Activated T-helper 1 cell treated with anti-CD3 and anti-CD28 coated beads, Interleukin-2, amount 50 U/mL, for 16 hours (primary cell): Measurements from ENCODE around the gene HINT3.
"Not testable (repeated sequence)": the region's sequence is repeated elsewhere in the genome, so short reads cannot be mapped to it uniquely, and the experiment has no call there.

Source experiments
- DNase-seq, 2 donors: peaks; one replicate each; pipeline ENCODE4 v3.0.0-alpha.2; 2020; ENCODE audit warnings: low read depth in 1 of 2, low spot score in 1 of 2

The HINT3 gene

GRCh38 chr6:125961117-125961516, 4.5 kb downstream of the HINT3 start:
- no peak for DNase-seq

- DNase-seq, result no peak
Observed at GRCh38 chr6:125962900-125963497, 6.4 kb downstream of the HINT3 start.

- DNase-seq, result no peak
Observed at GRCh38 chr6:125963817-125964216, 7.2 kb downstream of the HINT3 start.

- no peak for DNase-seq
Observed at GRCh38 chr6:125966569-125966968, 10.0 kb downstream of the HINT3 start.

GRCh38 chr6:125968493-125968892, 11.9 kb downstream of the HINT3 start:
- DNase-seq, result no peak

- no peak for DNase-seq
Observed at GRCh38 chr6:125970760-125971159, 14.2 kb downstream of the HINT3 start.

GRCh38 chr6:125972478-125972877, 15.9 kb downstream of the HINT3 start:
- DNase-seq, result not testable (repeated sequence)

- no peak for DNase-seq
Observed at GRCh38 chr6:125974214-125974866, 17.8 kb downstream of the HINT3 start.

- no peak for DNase-seq
Observed at GRCh38 chr6:125979101-125979500, 22.5 kb downstream of the HINT3 start.

GRCh38 chr6:125981571-125982185, 25.1 kb downstream of the HINT3 start:
- DNase-seq, result no peak

- DNase-seq, result no peak
Observed at GRCh38 chr6:125983246-125983945, 26.8 kb downstream of the HINT3 start.

GRCh38 chr6:125984311-125984710, 27.7 kb downstream of the HINT3 start:
- DNase-seq, result no peak

GRCh38 chr6:125985522-125985921, 29.0 kb downstream of the HINT3 start:
- DNase-seq, result no peak

GRCh38 chr6:125985979-125986300, 29.4 kb downstream of the HINT3 start:
- DNase-seq, result no peak

- DNase-seq, result peak; percentile 70 to 73
Observed at GRCh38 chr6:125986301-125987025, 29.9 kb downstream of the HINT3 start, which contains the start of gene TRMT11. TSS of gene TRMT11 (plus strand) at chr6:125986540. CDS start at chr6:125986551, 11 bp downstream.

- DNase-seq, result no peak
Observed at GRCh38 chr6:125987026-125987617, 30.6 kb downstream of the HINT3 start.

- DNase-seq, result no peak
Observed at GRCh38 chr6:125988280-125988679, 31.7 kb downstream of the HINT3 start.

GRCh38 chr6:125989631-125990030, 33.1 kb downstream of the HINT3 start:
- DNase-seq, result no peak

- DNase-seq, result no peak
Observed at GRCh38 chr6:125991653-125992052, 35.1 kb downstream of the HINT3 start.

- DNase-seq, result no peak
Observed at GRCh38 chr6:125994670-125995488, 38.3 kb downstream of the HINT3 start.
